Body of pancreas (tissue), 4 donors: ENCODE results near the gene SIL1.

ENCODE experiments used
- CTCF ChIP-seq, 7 experiments: fragments of 450-650 bp in 4 of 7; fragments of 200-600 bp in 3 of 7; sonication (generic) in 3 of 7; IDR thresholded peaks; one replicate each; pipeline ENCODE4 v1.5.1; 2016 to 2019; ENCODE audit warnings: antibody characterized with exemption in 7 of 7
- POLR2A ChIP-seq, 3 donors: fragments of 450-650 bp; IDR thresholded peaks; one replicate each; pipeline ENCODE4 v1.6.1; 2016; ENCODE audit warnings: antibody characterized with exemption in 3 of 3, mild to moderate bottlenecking in 2 of 3

- TF ChIP-seq CTCF (IDR thresholded peaks at IDR 0.05) (no peak), POLR2A (IDR thresholded peaks at IDR 0.05) (no peak)
Measured at GRCh38 chr5:139138109-139138508, 60.1 kb downstream of the SIL1 start.
